IPS-NIHi7 (cell line): ENCODE measurements around the gene GET4.
"Not testable (repeated sequence)": the region's sequence is repeated elsewhere in the genome, so short reads cannot be mapped to it uniquely, and the experiment has no call there.

Experiments used
- DNase-seq: peaks from one replicate; pipeline ENCODE4 v3.0.0; 2012; ENCODE audit warnings: mixed read lengths; ENCODE audit errors: extremely low spot score

The GET4 gene

DNA sequence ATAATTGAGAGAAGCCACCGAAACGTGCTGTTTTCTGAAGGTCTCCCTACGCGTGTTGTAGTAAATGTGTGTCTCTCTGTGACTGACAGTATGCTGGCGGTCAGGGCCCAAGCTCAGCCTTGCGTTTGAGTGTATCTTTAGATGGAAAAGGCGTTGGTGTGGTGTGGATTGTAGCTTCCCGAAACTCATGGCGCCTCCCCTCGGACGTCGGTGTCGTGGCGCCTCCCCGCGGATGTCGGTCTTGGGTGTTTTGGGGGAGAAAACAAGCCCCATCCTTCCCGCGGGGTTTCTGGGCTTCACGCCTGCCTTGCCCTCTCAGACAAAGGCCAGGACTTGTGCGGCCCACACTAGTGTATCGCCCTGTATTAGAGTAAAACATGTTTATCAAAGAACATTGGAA lies 31.3 kb upstream of the GET4 start:
- no peak for DNase-seq

DNA sequence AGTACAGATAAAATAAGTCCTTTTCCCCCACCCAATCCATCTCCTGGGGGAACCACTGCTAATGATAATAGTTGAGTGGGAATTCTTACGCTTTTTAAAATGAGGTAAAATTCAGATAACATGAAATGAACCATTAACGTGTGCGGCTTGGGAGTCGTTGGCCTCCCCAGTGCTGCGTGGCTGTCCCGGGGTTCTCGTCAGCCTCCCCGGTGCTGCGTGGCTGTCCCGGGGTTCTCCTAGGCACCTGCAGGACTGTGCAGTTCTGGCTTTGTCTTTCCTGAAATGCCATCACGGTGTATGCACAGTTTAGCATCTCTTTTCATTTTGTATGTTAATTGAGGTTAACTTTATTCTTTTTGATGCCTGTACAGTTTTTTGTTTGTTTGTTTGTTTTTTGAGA lies 30.6 kb upstream of the GET4 start:
- DNase-seq: no peak

DNA sequence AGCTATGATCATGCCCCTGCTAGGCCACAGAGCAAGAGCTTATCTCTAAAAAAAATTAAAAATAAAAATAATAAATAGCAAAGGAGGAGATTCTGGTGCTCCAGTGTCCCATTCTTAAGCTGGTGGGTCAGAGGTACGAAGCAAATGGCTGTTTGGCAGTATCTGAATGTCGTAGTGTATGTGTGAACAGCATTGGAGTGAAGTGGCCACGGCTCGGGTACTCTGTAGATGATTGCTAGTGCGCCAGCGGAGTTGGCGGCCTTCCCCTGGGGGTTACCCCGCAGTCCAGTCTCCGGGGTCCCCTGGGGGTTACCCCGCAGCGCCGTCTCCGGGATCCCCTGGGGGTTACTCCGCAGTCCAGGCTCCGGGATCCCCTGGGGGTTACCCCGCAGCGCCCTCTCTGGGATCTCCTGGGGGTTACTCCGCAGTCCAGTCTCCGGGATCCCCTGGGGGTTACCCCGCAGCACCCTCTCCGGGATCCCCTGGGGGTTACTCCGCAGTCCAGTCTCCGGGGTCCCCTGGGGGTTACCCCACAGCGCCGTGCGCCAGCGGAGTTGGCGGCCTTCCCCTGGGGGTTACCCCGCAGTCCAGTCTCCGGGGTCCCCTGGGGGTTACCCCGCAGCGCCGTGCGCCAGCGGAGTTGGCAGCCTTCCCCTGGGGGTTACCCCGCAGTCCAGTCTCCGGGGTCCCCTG lies 29.2 kb upstream of the GET4 start:
- not testable (repeated sequence) for DNase-seq

DNA sequence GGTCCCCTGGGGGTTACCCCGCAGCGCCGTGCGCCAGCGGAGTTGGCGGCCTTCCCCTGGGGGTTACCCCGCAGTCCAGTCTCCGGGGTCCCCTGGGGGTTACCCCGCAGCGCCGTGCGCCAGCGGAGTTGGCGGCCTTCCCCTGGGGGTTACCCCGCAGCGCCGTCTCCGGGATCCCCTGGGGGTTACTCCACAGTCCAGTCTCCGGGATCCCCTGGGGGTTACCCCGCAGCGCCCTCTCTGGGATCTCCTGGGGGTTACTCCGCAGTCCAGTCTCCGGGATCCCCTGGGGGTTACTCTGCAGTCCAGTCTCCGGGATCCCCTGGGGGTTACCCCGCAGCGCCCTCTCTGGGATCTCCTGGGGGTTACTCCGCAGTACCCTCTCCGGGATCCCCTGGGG lies 28.6 kb upstream of the GET4 start:
- DNase-seq: not testable (repeated sequence)

DNA sequence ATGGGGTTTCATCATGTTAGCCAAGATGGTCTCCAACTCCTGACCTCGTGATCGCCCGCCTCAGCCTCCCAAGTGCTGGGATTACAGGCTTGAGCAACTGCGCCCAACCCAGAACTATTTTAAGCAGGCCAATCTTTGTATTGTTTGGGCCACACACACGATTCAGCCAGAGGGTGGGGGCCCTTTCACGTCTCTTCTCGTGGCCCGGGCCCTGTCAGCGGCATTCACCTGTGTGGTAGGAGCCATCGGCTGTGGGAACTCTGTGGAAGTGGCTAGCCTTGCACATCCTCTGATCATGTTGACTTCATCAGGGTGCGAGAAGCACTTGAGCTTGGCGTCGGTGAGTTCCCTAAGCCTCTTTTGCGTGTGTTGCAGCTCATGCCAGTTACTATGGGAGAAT lies 27.2 kb upstream of the GET4 start:
- no peak for DNase-seq

DNA sequence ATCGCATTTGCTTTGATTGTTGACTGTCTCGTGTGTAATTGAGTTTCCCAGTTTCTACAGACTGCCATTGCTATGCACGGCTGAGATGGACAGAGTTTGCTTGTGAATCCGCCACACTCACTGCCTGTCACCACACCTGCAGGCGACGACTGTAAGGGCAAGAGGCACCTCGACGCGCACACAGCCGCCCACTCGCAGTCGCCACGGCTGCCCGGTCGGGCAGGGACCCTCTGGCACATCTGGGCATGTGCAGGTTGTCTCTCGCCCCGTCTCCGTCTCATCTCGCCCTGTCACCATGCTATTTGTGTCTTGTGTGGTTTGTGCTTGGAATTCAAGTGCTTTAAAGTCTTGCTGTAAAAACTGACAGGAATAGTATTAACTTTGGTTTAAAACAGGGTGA lies 26.6 kb upstream of the GET4 start:
- DNase-seq: no peak

DNA sequence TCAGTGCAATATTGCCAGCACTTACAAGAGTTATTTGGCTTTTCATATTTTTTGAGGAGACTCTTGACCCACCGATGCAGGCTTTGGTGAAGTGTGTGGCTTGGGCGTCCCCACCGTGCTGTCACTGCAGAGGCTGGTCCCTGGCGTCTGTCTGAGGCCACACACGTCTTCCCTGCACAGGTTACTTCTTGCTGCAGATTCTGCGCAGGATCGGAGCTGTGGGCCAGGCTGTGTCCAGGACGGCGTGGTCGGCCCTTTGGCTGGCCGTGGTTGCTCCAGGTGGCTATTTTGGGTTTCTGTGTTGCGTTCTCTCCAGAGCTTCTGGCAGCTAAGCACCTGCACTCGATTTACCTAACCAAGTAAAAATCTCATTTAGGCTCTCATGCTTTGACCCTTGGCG lies 25.1 kb upstream of the GET4 start:
- no peak for DNase-seq

DNA sequence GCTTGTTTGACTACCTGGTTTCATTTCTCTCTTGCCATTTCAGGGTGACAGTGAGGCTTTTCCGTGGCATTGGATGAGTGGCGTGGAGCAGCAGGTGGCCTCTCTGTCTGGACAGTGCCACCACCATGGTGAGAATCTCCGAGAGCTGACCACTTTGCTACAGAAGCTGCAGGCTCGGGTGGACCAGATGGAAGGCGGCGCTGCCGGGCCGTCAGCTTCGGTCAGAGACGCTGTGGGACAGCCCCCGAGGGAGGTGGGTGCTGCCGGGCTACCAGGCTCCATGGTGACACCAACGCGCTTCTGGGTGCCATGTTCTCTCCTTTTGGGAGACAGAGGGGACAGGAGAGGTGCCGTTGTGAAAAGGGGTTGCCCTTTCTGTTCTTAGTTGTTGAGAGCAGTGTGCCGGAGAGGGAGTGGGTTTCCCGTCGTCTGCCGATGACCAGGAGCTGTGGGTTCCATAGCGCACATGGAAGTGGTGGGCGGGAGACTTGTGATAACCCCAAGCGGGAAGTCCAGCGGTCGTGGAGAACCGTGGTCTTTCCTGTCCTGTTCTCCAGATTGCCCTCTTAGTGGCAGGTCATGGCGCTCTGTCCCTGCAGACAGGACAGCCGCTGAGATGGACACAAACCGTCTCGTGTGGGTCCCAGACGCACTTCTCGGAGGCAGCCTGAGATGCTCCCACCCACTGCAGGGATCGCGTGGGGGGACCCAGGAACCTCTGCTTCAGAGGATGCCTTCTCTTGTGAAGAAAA lies 22.8 kb upstream of the GET4 start:
- no peak for DNase-seq

DNA sequence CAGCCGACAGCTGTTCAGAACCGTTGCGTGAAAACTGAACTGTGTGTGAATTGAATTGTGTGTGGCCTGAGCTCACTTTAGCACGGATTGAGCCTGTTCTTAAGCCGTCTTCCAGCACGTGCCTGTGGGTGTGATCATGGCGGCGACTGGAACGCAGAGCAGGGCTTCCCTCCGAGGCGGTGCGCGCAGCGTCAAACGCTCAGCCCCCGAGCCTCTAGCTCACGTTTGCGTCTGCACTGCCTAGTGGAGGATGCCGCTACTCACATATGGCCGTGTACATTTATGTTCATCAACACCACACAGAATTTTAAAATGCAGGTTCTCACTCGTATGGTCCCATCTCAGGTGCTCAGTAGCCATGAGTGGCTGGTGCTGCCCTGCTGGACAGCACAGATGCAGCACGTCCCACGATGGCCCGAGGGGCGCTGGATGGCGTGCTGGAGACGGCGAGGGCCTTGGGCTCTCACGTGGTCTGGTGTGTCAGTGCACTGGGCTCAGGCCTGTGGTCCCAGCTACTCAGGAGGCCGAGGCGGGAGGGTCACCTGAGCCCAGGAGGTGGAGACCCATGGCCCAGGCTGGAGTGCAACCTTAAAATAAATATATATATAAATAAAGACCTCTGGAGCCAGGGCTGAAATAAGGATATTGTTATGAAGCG lies 22.1 kb upstream of the GET4 start:
- no peak for DNase-seq

DNA sequence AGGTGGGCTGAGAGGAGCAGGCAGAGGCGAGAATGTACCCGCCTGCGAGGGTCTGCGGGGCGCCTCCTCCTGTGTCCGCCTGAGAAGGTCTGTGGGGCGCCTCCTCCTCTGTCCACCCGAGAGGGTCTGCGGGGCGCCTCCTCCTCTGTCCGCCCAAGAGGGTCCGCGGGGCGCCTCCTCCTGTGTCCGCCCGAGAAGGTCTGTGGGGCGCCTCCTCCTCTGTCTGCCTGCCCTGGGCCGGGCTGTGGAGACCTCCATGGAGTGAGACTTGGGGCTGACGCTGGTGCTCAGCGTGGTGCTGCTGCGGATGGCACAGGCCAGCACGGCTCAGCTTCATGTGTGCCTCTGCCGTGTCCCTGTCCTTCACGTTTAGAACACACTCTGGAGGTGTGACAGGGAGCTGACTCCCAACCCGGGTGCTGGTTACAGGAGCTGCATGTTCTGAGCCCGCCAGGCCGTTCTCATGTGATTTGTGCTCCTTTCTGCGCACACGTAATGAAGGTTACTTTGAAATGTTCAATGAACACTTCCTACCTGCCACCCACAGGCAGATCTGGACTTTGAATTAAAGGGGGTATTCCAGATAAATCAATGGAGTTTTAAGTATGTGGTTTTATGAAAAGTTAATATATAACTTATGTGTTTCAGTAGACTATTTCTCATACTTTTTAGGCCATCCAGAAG lies 20.5 kb upstream of the GET4 start:
- no peak for DNase-seq

DNA sequence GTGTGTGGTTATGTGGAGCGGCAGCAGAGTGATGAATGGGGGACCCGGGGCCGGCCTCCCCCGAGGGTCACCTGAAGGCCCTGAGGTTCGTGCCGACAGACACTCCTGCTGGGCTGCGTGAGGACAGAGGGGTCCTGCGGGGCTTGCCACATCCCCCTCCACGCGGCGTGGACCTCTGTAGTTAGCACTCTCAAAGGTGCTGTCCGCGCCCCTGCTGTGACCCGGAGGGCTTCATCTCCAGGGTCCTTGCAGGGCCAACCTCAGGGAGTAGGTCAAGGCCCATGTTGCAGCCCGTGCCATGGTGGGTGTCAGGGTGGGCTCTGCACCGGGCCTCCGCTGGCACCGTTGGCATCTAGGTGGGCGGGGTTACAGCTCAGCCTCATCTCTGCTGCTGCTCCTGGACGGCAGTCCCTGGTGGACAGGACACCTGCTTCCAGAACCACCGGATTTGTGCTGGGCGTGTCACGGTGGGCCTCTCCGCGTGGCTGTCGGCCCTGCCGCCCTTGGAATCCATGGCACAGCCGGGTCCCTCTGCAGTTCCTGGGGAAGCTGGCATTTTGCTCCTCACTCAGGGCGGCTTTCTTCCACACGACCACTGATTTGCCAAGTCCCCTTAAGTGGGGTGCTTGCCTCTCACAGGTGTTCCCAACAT lies 19.8 kb upstream of the GET4 start:
- DNase-seq: no peak

DNA sequence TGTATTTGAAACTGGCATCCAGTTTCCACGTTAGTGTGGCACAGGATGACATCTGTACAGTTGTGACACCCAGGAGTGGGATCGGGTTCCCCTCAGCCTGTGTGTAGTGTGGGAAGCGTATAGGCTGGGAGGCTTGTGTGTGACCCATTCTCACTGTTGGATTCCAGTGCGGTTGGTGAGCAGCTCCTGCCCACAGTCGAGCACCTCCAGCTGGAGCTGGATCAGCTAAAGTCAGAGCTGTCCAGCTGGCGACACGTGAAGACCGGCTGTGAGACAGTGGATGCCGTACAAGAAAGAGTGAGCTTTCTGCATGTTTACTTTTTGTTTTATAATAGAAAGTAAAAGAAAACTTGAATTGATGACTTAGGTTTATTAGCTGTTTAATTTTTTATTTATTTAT lies 18.7 kb upstream of the GET4 start:
- no peak for DNase-seq

DNA sequence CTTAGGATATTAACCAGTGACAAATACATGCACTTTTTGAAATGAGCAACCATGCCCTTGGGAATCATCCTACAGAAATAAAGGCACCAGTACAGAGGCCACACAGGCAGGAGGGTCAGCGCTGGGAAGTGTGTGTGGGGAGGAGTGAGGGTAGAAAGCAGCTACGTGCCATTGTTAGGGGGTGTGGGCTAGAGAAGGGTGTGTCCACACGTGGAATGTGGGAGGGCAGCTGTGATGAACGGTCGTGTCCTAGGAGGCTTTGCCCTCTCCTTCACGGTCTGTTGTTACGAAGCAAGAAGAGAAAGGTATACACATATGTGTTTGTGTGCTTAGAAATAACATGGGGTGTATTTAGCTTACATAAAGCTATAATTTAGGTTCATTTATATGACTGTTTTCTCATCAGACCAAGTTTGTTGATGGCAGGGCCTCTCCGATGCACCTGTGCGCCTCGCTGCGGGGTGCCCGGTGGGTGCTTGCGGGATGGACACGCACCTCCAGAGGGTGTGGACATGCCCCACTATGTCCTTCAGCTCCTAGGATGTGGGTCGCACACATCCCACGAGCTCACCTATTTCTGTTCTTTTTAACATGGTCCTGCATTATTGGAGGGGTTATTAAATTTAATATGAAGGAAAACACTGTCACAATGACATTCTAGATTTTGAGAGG lies 16.9 kb upstream of the GET4 start:
- DNase-seq: no peak

DNA sequence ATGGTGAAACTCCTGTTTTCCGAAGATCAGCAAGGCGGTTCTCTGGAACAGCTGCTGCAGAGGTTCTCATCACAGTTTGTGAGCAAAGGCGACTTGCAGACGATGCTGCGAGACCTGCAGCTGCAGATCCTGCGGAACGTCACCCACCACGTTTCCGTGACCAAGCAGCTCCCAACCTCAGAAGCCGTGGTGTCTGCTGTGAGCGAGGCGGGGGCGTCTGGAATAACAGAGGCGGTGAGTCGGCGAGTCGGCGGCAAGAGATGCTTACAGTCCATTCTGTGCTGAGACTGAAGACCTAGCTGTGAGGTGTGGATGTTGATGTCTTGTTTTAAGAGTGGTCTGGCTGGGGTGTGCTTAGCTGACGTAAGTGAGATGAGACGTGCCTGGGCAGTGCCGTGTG lies 16.2 kb upstream of the GET4 start:
- DNase-seq: no peak

DNA sequence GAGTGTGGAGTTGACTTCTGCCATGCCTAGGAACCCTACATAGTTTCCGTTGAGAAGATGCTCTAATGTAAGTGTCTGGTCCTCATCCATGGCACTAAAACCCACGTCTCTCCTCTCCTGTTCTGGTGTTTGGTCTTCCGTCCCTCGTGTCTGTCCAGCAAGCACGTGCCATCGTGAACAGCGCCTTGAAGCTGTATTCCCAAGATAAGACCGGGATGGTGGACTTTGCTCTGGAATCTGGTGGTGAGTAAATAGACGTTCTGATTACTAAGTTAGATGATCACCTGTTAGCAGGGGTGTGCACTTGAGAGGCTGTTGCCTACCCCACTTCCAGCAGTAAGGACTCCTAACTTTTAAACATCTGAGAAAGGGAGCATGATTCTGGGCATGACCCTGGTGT lies 15.1 kb upstream of the GET4 start:
- no peak for DNase-seq

DNA sequence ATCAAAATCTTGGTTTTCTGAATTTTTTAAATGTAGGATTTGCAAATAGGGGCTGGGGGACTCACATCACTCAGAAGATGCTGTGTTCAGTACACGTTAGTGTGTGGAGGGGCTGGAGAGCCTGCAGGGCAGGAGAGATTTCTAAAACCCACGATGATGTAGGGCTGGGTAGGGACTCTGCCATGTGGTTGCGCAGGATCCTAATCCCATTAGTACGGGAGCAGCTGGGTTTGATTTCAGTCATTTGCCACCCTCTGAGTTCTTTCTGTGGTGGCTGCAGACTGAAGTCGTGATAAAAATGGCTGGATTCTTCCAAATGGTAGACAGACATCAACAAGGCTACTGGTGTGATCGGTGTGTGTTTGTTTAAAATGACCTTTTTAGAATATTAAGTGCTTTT lies 14.2 kb upstream of the GET4 start:
- no peak for DNase-seq

DNA sequence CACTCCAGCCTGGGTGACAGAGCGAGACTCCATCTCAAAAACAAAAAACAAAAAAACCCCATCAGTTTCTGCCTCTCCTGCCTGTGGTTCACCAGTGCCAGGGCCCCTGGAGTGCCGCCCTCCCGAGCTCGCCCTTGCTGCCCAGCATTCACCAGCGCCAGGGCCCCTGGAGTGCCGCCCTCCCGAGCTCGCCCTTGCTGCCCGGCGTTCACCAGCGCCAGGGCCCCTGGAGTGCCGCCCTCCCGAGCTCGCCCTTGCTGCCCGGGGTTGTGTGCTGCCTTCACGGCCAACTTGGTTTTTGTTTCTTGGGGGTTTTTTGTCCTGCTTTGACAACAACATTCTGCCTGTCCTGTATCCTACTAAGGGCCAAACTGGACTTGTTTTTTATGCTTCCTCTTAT lies 13.2 kb upstream of the GET4 start:
- no peak for DNase-seq

DNA sequence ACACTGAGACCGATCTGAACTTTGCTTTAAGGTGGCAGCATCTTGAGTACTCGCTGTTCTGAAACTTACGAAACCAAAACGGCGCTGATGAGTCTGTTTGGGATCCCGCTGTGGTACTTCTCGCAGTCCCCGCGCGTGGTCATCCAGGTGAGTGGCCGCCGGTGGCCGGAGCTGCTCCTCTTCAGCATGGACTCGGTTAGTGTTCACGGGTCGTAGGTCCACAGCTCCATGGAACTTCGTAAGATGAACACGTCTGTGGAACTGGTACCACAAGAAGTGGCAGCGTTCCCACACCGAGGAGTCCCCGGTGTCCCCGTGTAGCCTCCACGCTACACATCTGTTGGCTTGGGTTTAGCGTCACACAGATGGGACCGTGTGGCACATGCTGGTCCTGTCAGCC lies 10.4 kb upstream of the GET4 start:
- DNase-seq: no peak

DNA sequence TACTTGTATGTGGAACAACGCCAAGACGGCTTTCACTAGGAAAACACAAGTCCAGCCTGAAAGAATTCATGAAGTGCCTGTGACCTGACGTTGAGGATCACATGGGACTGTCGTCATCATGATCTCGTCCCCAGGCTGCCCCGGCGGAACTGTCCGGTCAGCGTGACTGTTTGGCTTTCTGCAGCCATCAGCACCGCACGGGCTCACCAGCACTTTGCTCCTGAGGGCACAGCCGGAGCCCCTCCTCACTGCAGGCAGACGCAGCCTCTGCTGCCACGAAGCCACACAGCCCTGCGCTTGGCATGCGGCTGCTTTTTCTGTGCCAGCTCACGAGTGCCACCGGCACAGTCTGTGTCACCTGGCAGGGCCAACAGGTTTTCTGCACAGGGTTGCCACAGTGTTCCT lies 9.4 kb upstream of the GET4 start:
- no peak for DNase-seq

DNA sequence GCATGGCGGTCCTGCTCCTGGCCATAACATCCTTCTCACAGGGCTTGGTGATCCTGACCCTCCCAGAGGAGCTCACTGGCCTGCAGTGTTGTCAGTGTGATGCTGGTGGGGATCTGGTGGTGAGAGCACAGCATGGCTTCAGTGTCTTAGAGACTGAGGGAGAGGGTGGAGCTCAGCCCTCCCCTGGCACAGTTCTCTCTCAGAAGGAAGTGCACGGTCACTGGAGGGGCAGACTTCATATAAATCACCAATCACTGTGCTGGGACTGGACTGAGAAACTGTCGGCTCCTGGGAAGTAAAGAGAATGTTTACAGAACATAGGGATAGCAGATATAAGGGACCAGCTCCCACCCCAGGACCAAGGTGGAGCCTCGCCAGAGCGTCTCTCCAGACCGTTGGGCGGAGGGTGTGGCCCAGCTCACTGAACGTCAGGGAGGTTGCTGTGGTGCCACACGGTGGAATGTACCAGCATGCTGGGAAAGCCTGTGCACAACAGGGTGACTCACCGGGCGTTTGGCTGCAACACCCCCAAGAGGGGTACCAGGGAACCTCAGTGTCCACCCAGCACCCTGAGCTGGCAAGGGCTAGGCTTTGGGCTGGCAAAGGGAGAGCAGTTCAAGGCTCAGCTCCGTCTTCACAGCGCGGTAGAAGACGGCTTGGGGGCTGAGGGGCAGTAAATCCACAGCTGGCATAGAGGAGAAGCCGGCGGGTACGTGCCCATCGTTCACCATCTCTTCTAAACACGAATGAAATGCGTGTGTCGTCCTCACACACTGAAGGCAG lies 8.8 kb upstream of the GET4 start:
- no peak for DNase-seq

DNA sequence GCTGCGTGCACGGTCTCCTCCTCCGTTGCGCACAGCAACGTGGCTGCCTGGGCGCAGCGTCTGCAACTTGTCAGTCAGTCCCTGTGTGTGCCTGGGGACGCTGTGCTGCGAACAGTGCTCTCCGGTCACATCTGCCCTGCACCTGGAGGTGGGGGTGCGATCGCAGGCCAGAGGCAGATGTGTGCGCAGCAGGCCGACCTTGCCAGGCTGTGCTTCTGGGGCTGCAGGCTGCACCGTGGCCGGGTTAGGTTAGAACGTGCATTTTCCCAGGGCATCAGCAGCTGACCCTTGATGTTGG lies 8.2 kb upstream of the GET4 start:
- DNase-seq: no peak
